GM23248 (cell line): Measurements from ENCODE around the gene GRID2. TPM values are rescaled to one million over a fixed set of nuclear protein-coding genes. Genes with fewer than 3 reads are reported as not detected.
"Not testable (repeated sequence)": the region's sequence is repeated elsewhere in the genome, so short reads cannot be mapped to it uniquely, and the experiment has no call there.

ENCODE experiments used
- DNase-seq: peaks from one replicate; pipeline ENCODE4 v3.0.0-alpha.2; 2015
- H2AFZ ChIP-seq: fragments of 200-600 bp; sonication (generic); 2 replicates; pipeline ENCODE4 v1.6.1; 2016; ENCODE audit warnings: antibody characterized with exemption
- H3F3A ChIP-seq: fragments of 200-600 bp; sonication (generic); 2 replicates; pipeline ENCODE4 v1.6.1; 2016; ENCODE audit warnings: mild to moderate bottlenecking, antibody characterized with exemption, mixed run types; ENCODE audit not compliant: insufficient read depth
- H3K27ac ChIP-seq: fragments of 200-600 bp; sonication (generic); 2 replicates; pipeline ENCODE4 v1.5.1; 2016; ENCODE audit warnings: mild to moderate bottlenecking
- H3K27me3 ChIP-seq: fragments of 200-600 bp; sonication (generic); replicated peaks from 2 replicates; pipeline ENCODE4 v1.6.1; 2016; ENCODE audit warnings: mild to moderate bottlenecking; ENCODE audit not compliant: insufficient read depth
- H3K36me3 ChIP-seq: fragments of 200-600 bp; sonication (generic); 2 replicates; pipeline ENCODE4 v1.6.1; 2016; ENCODE audit warnings: low read depth, mild to moderate bottlenecking
- H3K4me1 ChIP-seq: fragments of 200-600 bp; sonication (generic); 2 replicates; pipeline ENCODE4 v1.6.1; 2016; ENCODE audit warnings: mild to moderate bottlenecking; ENCODE audit not compliant: insufficient read depth
- H3K4me2 ChIP-seq: fragments of 200-600 bp; sonication (generic); one replicate; pipeline ENCODE4 v1.6.1; 2016; ENCODE audit warnings: mild to moderate bottlenecking; ENCODE audit not compliant: unreplicated experiment
- H3K4me3 ChIP-seq: fragments of 200-600 bp; sonication (generic); 2 replicates; pipeline ENCODE4 v1.5.1; 2016; ENCODE audit warnings: mild to moderate bottlenecking
- H3K79me2 ChIP-seq: fragments of 200-600 bp; sonication (generic); 2 replicates; pipeline ENCODE4 v1.6.1; 2016; ENCODE audit warnings: mild to moderate bottlenecking; ENCODE audit not compliant: insufficient read depth
- H3K9ac ChIP-seq: fragments of 200-600 bp; sonication (generic); 2 replicates; pipeline ENCODE4 v1.6.1; 2016; ENCODE audit warnings: mild to moderate bottlenecking
- H3K9me2 ChIP-seq: fragments of 200-600 bp; sonication (generic); 2 replicates; pipeline ENCODE4 v1.6.1; 2016; ENCODE audit warnings: mixed run types, mild to moderate bottlenecking, moderate library complexity; ENCODE audit not compliant: insufficient read depth
- H3K9me3 ChIP-seq: fragments of 200-600 bp; sonication (generic); one replicate; pipeline ENCODE4 v1.6.1; 2017; ENCODE audit warnings: low read depth
- H4K20me1 ChIP-seq: fragments of 200-600 bp; sonication (generic); 2 replicates; pipeline ENCODE4 v1.6.0; 2016; ENCODE audit not compliant: insufficient read depth
- EZH2 ChIP-seq: fragments of 200-600 bp; sonication (generic); IDR thresholded peaks from 2 replicates; pipeline ENCODE4 v1.6.1; 2018; ENCODE audit warnings: antibody characterized with exemption, mild to moderate bottlenecking; ENCODE audit not compliant: insufficient read depth, poor library complexity, severe bottlenecking
- EZH2phosphoT487 ChIP-seq: fragments of 200-600 bp; sonication (generic); IDR thresholded peaks from 2 replicates; pipeline ENCODE4 v1.6.1; 2018; ENCODE audit warnings: antibody characterized with exemption, moderate library complexity, mild to moderate bottlenecking, low read depth; ENCODE audit not compliant: insufficient read depth
- WGBS, 2 experiments: methylation state at CpG; one replicate each; pipeline ENCODE4 v1.1.6; 2015 to 2017; ENCODE audit warnings: low lambda C conversion rate in 2 of 2, low coverage in 1 of 2; ENCODE audit errors: missing lambda C conversion rate in 2 of 2; 5-methylcytosine and 5-hydroxymethylcytosine counted together
- in situ Hi-C: fragments of 300-500 bp; cut with MboI; formaldehyde crosslinking; loops from 2 replicates; pipeline ENCODE4 v1.15.0; 2020
- polyA plus RNA-seq: library from polyadenylated mRNA; unstranded; fragments of >200 nt; fragmentation: Nextera tagmentation; extraction: Ambion mirVana; gene quantifications from 2 replicates; pipeline ENCODE4 v1.2.1, GENCODE V29; 2016
- total RNA-seq: library from RNA; depleted of rRNA; stranded (reverse); fragments of >200 nt; shearing (Covaris generic); gene quantifications from 2 replicates; pipeline ENCODE4 v1.2.3, GENCODE V29; 2014

Gene GRID2
- total and polyA plus RNA-seq, 2 experiments from 2014 or later: not detected

- Histone ChIP-seq H3K9ac (no peak overlapping the region), H2AFZ (no peak overlapping the region), H3K4me1 (no peaks in the 10 kb centered on the region), H3K4me2 (no peak overlapping the region), H3K4me3 (no peak overlapping the region), H3K9me2 (no peaks in the 10 kb centered on the region), H4K20me1 (no peaks in the 10 kb centered on the region), H3K27me3 (no peaks in the 10 kb centered on the region), H3F3A (no peaks in the 10 kb centered on the region), H3K79me2 (no peaks in the 10 kb centered on the region), H3K36me3 (no peaks in the 10 kb centered on the region), H3K27ac (no peak overlapping the region), H3K9me3 (no peaks in the 10 kb centered on the region)
- TF ChIP-seq EZH2phosphoT487 (no peak), EZH2 (no peak)
- DNase-seq: no peak
- in situ Hi-C loops: no loop called here
- WGBS, 2 experiments: 56 to 67% methylated on average over 4 of the region's 4 CpGs
These were observed 1051.6 kb downstream of the GRID2 start for GRCh38 chr4:93355411-93355810.

GRCh38 chr4:93359586-93359985 is 1055.8 kb downstream of the GRID2 start:
- Histone ChIP-seq H3K4me3 (no peak overlapping the region), H3K4me2 (no peak overlapping the region), H3K4me1 (no peaks in the 10 kb centered on the region), H3K9me2 (no peaks in the 10 kb centered on the region), H3K27ac (no peak overlapping the region), H3K9me3 (no peaks in the 10 kb centered on the region), H3K27me3 (no peaks in the 10 kb centered on the region), H3K36me3 (no peaks in the 10 kb centered on the region), H3K9ac (no peak overlapping the region), H3K79me2 (no peaks in the 10 kb centered on the region), H3F3A (no peaks in the 10 kb centered on the region), H2AFZ (no peak overlapping the region), H4K20me1 (no peaks in the 10 kb centered on the region)
- in situ Hi-C loops: no loop called here
- 43 to 50% methylated on average over 3 of the region's 3 CpGs for WGBS, 2 experiments
- TF ChIP-seq EZH2 (no peak), EZH2phosphoT487 (no peak)
- no peak for DNase-seq

DNA sequence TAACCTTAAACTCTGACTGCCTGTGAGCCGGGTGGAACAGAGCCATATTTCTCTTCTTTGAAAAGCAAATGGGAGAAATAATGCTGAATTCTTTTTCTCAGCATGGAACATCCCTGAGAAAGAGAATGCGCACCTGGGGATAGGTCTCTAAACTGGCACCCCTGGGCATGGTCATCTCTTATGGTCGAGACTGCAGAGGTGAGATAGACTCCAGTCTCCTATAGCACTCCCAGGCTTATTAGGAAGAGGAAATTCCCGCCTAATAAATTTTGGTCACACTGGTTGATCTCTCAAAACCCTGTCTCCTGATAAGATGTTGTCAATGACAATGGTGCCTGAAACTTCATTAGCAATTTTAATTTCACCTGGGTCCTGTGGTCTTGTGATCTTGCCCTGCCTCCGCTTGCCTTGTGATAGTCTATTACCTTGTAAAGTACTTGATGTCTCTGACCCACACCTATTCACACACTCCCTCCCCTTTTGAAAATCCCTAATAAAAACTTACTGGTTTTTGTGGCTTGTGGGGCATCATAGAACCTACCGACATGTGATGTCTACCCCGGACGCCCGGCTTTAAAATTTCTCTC is 1062.5 kb downstream of the GRID2 start:
- in situ Hi-C loops, H3K9ac ChIP-seq, H4K20me1 ChIP-seq, H3K27ac ChIP-seq, H3K27me3 ChIP-seq, H3K4me2 ChIP-seq, H3K9me2 ChIP-seq, DNase-seq, H3F3A ChIP-seq, H3K79me2 ChIP-seq, H3K36me3 ChIP-seq, H3K4me3 ChIP-seq, H2AFZ ChIP-seq, H3K9me3 ChIP-seq, H3K4me1 ChIP-seq: not testable (repeated sequence)
- 56 to 58% methylated on average over 9 of the region's 9 CpGs for WGBS, 2 experiments

DNA sequence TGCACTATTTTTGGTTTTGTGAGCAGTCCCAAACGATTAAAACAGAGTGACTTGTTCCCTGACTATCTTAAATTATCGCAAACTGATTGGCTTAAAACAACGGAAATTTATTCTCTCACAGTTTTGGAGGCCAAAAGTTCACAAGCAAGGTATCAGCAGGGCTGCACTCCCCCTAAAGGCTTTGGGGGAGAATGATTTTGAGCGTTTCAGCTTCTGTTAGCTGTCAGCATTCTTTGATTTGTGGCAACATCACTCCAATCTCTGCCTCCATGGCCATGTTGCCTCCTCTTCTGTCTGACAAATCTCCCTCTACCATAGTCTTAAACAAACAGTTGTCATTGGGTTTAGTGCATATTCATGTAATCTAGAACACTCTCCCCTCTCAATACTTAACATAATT is 1065.2 kb downstream of the GRID2 start:
- TF ChIP-seq EZH2phosphoT487: no peak
- TF ChIP-seq EZH2: no peak
- no peaks in the 10 kb centered on the region for H3K79me2 ChIP-seq
- no peaks in the 10 kb centered on the region for H3K27me3 ChIP-seq
- no peak for DNase-seq
- in situ Hi-C loops: no loop called here
- no peaks in the 10 kb centered on the region for H3K4me1 ChIP-seq
- 28 to 35% methylated on average over 4 of the region's 4 CpGs for WGBS, 2 experiments
- H4K20me1 ChIP-seq: no peaks in the 10 kb centered on the region
- H3K4me2 ChIP-seq: no peak overlapping the region
- no peaks in the 10 kb centered on the region for H3K36me3 ChIP-seq
- H3K9me2 ChIP-seq: no peaks in the 10 kb centered on the region
- no peak overlapping the region for H2AFZ ChIP-seq
- H3K27ac ChIP-seq: no peak overlapping the region
- no peaks in the 10 kb centered on the region for H3K9me3 ChIP-seq
- H3K9ac ChIP-seq: no peak overlapping the region
- H3K4me3 ChIP-seq: no peak overlapping the region
- no peaks in the 10 kb centered on the region for H3F3A ChIP-seq

- no peaks in the 10 kb centered on the region for H4K20me1 ChIP-seq
- no peak for DNase-seq
- H3K9me3 ChIP-seq: no peaks in the 10 kb centered on the region
- TF ChIP-seq EZH2 (no peak), EZH2phosphoT487 (no peak)
- H3K4me1 ChIP-seq: no peaks in the 10 kb centered on the region
- H3K27ac ChIP-seq: no peak overlapping the region
- no peak overlapping the region for H3K4me3 ChIP-seq
- no peaks in the 10 kb centered on the region for H3F3A ChIP-seq
- H3K27me3 ChIP-seq: no peaks in the 10 kb centered on the region
- 64 to 72% methylated on average over 6 of the region's 6 CpGs for WGBS, 2 experiments
- H3K36me3 ChIP-seq: no peaks in the 10 kb centered on the region
- no peak overlapping the region for H3K4me2 ChIP-seq
- no peaks in the 10 kb centered on the region for H3K9me2 ChIP-seq
- no peak overlapping the region for H3K9ac ChIP-seq
- H3K79me2 ChIP-seq: no peaks in the 10 kb centered on the region
- H2AFZ ChIP-seq: no peak overlapping the region
- in situ Hi-C loops: no loop called here
These were observed 1066.5 kb downstream of the GRID2 start for GRCh38 chr4:93370256-93370655.
